Panc1 (cell line): ENCODE data around the gene KCNG1. TPM values are rescaled to one million over a fixed set of nuclear protein-coding genes. Genes with fewer than 3 reads are reported as not detected.
A peak's percentile ranks its signal among the peaks of the same experiment; 100 is the strongest.

ENCODE experiments used
- ATAC-seq: fragments of 200-7000 bp; cut with Tn5 transposase; 2 replicates; pipeline ENCODE4 v1.9.1; 2020; ENCODE audit warnings: mild to moderate bottlenecking, moderate library complexity
- BruUV-seq: library from RNA; stranded (reverse); fragments of 400-500 nt; replicated peaks from 2 replicates; lab custom pipeline; 2021; lab: Mats Ljungman, UMichigan
- CTCF ChIA-PET: fragments of 300-600 bp; sonication (Branson Sonifier 250); formaldehyde crosslinking; loops from one replicate; lab custom pipeline; 2022; ENCODE audit warnings: antibody characterized with exemption; lab: Charles Lee
- POLR2A ChIA-PET: fragments of 300-600 bp; sonication (Branson Sonifier 250); formaldehyde crosslinking; loops from one replicate; lab custom pipeline; 2022; ENCODE audit warnings: antibody characterized with exemption; lab: Charles Lee
- DNase-seq: peaks from one replicate; pipeline ENCODE4 v3.0.0-alpha.2; 2010; ENCODE audit warnings: low read depth, low spot score
- H3K27ac ChIP-seq: 2 replicates; pipeline ENCODE4 v1.5.1; 2011; ENCODE audit warnings: mild to moderate bottlenecking, low read length, inconsistent platforms
- H3K27me3 ChIP-seq: fragments of 200-500 bp; sonication (Bioruptor generic); 2 replicates; pipeline ENCODE4 v1.6.0; 2014; ENCODE audit warnings: low read length, inconsistent platforms; ENCODE audit not compliant: control insufficient read depth, insufficient read depth
- H3K36me3 ChIP-seq: fragments of 200-500 bp; sonication (Bioruptor generic); 2 replicates; pipeline ENCODE4 v1.5.1; 2014; ENCODE audit warnings: inconsistent platforms, mild to moderate bottlenecking, low read length, moderate library complexity; ENCODE audit not compliant: control insufficient read depth, insufficient read depth
- H3K4me1 ChIP-seq: 2 replicates; pipeline ENCODE4 v1.5.1; 2011; ENCODE audit warnings: inconsistent platforms, mild to moderate bottlenecking, low read length, moderate library complexity; ENCODE audit not compliant: control insufficient read depth, insufficient read depth
- H3K4me3 ChIP-seq, 2 experiments: 2 replicates each; pipeline ENCODE4 v1.5.1; 2011 to 2012; ENCODE audit warnings: low read depth in 2 of 2, low read length in 2 of 2, mild to moderate bottlenecking in 2 of 2, inconsistent platforms in 1 of 2, moderate library complexity in 1 of 2
- H3K9me3 ChIP-seq: fragments of 200-500 bp; sonication (Bioruptor generic); 2 replicates; pipeline ENCODE4 v1.5.1; 2014; ENCODE audit warnings: low read depth, mild to moderate bottlenecking, inconsistent platforms, low read length, moderate library complexity; ENCODE audit not compliant: control insufficient read depth, insufficient read depth
- POLR2AphosphoS5 ChIP-seq: IDR thresholded peaks from 2 replicates; pipeline ENCODE4 v1.6.1; 2012; ENCODE audit warnings: mild to moderate bottlenecking, low read depth, low read length, moderate library complexity
- SIN3A ChIP-seq: IDR thresholded peaks from 2 replicates; pipeline ENCODE4 v1.6.1; 2012; ENCODE audit warnings: low read depth, mild to moderate bottlenecking, low read length, moderate library complexity, borderline replicate concordance; ENCODE audit not compliant: insufficient read depth
- TCF7L2 ChIP-seq: IDR thresholded peaks from 2 replicates; pipeline ENCODE4 v1.6.1; 2011; ENCODE audit warnings: mild to moderate bottlenecking, low read depth, low read length, inconsistent platforms
- in situ Hi-C: cut with HindIII; loops from 2 replicates; pipeline ENCODE4 v1.10.0; 2016; ENCODE audit warnings: low sequenced_read_pairs, low pct_unique_long_range_greater_than_20kb
- intact Hi-C: fragments of 100-400 bp; cut with micrococcal nuclease; formaldehyde crosslinking; loops from one replicate; pipeline ENCODE4 v1.10.0; 2022; ENCODE audit not compliant: unreplicated experiment
- total RNA-seq: library from RNA; stranded (reverse); gene quantifications from one replicate; pipeline ENCODE4 v1.2.1, GENCODE V29; 2021; ENCODE audit not compliant: unreplicated experiment
- TF ChIP-seq, protein P1 (sequence below), 2 experiments: IDR thresholded peaks; 2 replicates each; pipeline ENCODE4 v1.6.1; 2011 to 2012; ENCODE audit warnings: low read depth in 2 of 2, control low read depth in 1 of 2, low read length in 1 of 2, mild to moderate bottlenecking in 1 of 2, moderate library complexity in 1 of 2; ENCODE audit not compliant: insufficient read depth in 1 of 2
- TF ChIP-seq, protein P2 (sequence below): fragments of 450-650 bp; IDR thresholded peaks from 2 replicates; pipeline ENCODE4 v1.5.1; 2017; ENCODE audit warnings: mild to moderate bottlenecking

Gene KCNG1
- total RNA-seq, 1 experiment from 2014 or later = 7.4 TPM

DNA sequence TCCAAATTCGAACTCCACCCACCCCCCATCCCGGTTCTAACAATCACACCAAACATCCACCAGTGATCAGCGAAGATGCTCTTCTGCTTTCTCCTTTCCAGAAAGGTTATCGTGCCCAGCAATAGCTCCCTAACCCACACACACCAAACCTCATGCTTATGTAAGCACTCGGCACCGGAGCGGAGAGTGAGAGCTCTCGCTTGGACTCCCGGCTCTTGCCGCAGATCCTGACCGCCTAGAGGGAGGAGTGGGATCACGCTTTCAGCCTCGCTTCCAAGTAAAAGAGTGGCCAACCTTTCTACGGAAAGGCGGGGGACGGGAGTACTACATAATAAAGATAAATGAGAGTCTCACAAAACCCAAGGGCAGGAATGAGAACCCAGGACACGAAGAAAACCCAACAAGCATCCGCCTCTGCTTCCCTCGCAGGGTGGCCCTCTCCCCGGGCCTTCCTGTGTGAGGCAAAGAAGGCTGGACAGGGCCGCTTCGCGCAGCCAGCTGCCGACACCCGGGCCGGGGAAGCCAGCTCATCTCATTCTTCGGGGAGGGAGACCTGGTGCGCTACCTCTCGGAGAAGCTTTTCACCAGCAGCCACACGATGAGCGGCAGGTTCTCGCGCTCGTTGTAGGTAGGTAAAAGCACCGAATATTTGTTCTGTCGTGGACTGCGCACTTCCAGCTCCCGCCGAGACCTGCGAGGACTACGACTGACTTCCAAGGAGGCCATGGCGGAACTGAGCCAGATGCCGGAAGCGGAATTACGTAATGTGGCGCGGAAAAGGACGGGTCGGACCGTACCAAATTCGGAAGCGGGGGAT is 64.9 kb downstream of the KCNG1 start, which contains the start of gene DPM1:
TSS of gene DPM1 (minus strand) at position 735 of the 817 bp plus-strand sequence. CDS start at position 726, 9 bp downstream.
- ATAC-seq = peak; percentile 91
- no peaks in the 10 kb centered on the region for H3K27me3 ChIP-seq
- H3K9me3 ChIP-seq = no peaks in the 10 kb centered on the region
- ChIA-PET CTCF (interaction anchor here (0.7 kb wide), 1 partner anchor 109 kb away, joined by 3 read pairs; no protein-coding TSS in a partner anchor), POLR2A (interaction anchor here (0.6 to 1.0 kb wide), 6 partner anchors 11 to 383 kb away, joined by 3 to 7 read pairs (median 4); partner anchors contain the start of gene ADNP)
- peak within 1 kb of the TSS; percentile 92 to 100 for H3K4me3 ChIP-seq
- H3K4me1 ChIP-seq = peaks cover 20% of the 10 kb centered on the region
- TF ChIP-seq SIN3A = no peak; the same call in 1 of the 2 replicates
- TF ChIP-seq, protein P1, sequence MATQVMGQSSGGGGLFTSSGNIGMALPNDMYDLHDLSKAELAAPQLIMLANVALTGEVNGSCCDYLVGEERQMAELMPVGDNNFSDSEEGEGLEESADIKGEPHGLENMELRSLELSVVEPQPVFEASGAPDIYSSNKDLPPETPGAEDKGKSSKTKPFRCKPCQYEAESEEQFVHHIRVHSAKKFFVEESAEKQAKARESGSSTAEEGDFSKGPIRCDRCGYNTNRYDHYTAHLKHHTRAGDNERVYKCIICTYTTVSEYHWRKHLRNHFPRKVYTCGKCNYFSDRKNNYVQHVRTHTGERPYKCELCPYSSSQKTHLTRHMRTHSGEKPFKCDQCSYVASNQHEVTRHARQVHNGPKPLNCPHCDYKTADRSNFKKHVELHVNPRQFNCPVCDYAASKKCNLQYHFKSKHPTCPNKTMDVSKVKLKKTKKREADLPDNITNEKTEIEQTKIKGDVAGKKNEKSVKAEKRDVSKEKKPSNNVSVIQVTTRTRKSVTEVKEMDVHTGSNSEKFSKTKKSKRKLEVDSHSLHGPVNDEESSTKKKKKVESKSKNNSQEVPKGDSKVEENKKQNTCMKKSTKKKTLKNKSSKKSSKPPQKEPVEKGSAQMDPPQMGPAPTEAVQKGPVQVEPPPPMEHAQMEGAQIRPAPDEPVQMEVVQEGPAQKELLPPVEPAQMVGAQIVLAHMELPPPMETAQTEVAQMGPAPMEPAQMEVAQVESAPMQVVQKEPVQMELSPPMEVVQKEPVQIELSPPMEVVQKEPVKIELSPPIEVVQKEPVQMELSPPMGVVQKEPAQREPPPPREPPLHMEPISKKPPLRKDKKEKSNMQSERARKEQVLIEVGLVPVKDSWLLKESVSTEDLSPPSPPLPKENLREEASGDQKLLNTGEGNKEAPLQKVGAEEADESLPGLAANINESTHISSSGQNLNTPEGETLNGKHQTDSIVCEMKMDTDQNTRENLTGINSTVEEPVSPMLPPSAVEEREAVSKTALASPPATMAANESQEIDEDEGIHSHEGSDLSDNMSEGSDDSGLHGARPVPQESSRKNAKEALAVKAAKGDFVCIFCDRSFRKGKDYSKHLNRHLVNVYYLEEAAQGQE (IDR thresholded peaks at IDR 0.05; ENCODE audit: insufficient read depth in 1 of 2, low read depth in 2 of 2, low read length in 1 of 2) = 0 out of 4 replicates have a peak, but pooled peaks of 1 of the 2 experiments have one; percentile 47
- peak; percentile 98 for TF ChIP-seq POLR2AphosphoS5
- BruUV-seq = no TSS peak
- in situ Hi-C loops (no loop called here), intact Hi-C loops (no loop called here)
- DNase-seq = no peak
- H3K27ac ChIP-seq = peak within 1 kb of the TSS; percentile 98
- H3K36me3 ChIP-seq = peaks cover 31% of the 10 kb centered on the region

DNA sequence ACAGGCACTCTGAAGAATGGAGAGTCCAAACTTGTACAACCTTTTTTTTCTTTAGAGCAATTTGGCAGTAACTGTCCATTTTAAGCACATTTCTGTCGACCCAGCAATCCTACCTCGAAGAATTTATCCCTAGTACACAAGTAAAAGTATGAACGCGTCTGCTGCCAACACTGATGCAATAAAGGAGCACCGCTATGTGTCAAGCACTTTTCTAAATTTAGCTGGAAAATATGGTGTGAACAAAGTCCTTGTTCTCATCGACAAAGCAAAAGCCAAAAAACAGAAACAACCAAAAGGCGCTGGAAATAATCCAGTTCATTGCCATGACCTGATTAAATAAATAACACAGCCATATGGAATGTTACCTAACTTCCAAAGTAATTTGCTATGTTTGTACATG is 65.6 kb downstream of the KCNG1 start:
- intact Hi-C loops = no loop called here

More for the DNA sequence above, 65.6 kb downstream of the KCNG1 start:
- DNase-seq (no peak), ATAC-seq (no peak)
- Histone ChIP-seq H3K27me3 (no peaks in the 10 kb centered on the region), H3K4me1 (peaks cover 20% of the 10 kb centered on the region), H3K9me3 (no peaks in the 10 kb centered on the region), H3K36me3 (peaks cover 32% of the 10 kb centered on the region), H3K27ac (peak overlapping the region; percentile 98), H3K4me3 (peak overlapping the region; percentile 92 to 100)
- POLR2A ChIA-PET = interaction anchor here (0.6 kb wide), 1 partner anchor 384 kb away, joined by 3 read pairs; no protein-coding TSS in a partner anchor
- BruUV-seq = no TSS peak
- in situ Hi-C loops = no loop called here
- CTCF ChIA-PET = interaction anchor here (0.7 kb wide), 1 partner anchor 30 kb away, joined by 16 read pairs; no protein-coding TSS in a partner anchor
- TF ChIP-seq POLR2AphosphoS5 (no peak), SIN3A (no peak), TCF7L2 (no peak)
- TF ChIP-seq, protein P1 (IDR thresholded peaks at IDR 0.05; ENCODE audit: insufficient read depth in 1 of 2, low read depth in 2 of 2, low read length in 1 of 2) = no peak
- TF ChIP-seq, protein P2, sequence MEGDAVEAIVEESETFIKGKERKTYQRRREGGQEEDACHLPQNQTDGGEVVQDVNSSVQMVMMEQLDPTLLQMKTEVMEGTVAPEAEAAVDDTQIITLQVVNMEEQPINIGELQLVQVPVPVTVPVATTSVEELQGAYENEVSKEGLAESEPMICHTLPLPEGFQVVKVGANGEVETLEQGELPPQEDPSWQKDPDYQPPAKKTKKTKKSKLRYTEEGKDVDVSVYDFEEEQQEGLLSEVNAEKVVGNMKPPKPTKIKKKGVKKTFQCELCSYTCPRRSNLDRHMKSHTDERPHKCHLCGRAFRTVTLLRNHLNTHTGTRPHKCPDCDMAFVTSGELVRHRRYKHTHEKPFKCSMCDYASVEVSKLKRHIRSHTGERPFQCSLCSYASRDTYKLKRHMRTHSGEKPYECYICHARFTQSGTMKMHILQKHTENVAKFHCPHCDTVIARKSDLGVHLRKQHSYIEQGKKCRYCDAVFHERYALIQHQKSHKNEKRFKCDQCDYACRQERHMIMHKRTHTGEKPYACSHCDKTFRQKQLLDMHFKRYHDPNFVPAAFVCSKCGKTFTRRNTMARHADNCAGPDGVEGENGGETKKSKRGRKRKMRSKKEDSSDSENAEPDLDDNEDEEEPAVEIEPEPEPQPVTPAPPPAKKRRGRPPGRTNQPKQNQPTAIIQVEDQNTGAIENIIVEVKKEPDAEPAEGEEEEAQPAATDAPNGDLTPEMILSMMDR = no peak
